SK-MEL-5 (cell line): ENCODE measurements around the gene PIEZO2. TPM values are rescaled to one million over a fixed set of nuclear protein-coding genes. Genes with fewer than 3 reads are reported as not detected.
"Not testable (repeated sequence)": the region's sequence is repeated elsewhere in the genome, so short reads cannot be mapped to it uniquely, and the experiment has no call there.

ENCODE experiments used
- DNase-seq: peaks from one replicate; pipeline ENCODE4 v3.0.0-alpha.2; 2016; ENCODE audit warnings: low read depth, low spot score
- in situ Hi-C: cut with HindIII; loops from 2 replicates; pipeline ENCODE4 v1.10.0; 2016; ENCODE audit warnings: low sequenced_read_pairs, high pct_unique_total_duplicates, low pct_unique_long_range_greater_than_20kb
- polyA plus RNA-seq, 2 experiments: library from polyadenylated mRNA; depleted of rRNA; stranded (reverse); fragments of >200 nt; gene quantifications; 2 replicates each; pipeline ENCODE4 v1.2.3, GENCODE V29; 2015
- total RNA-seq: library from RNA; depleted of rRNA; stranded (reverse); fragments of >200 nt; shearing (Covaris generic); gene quantifications from 2 replicates; pipeline ENCODE4 v1.2.3, GENCODE V29; 2014; rRNA removed

Gene PIEZO2
- total RNA-seq: 0.61 and 0.98 TPM in 2 replicates
- 0.54 and 0.75 TPM in 2 replicates for polyA plus RNA-seq (2015; cell fraction: cytosol; rRNA removed)
- 2.3 and 5.4 TPM in 2 replicates for polyA plus RNA-seq (2015; cell fraction: nucleus; rRNA removed)

DNA sequence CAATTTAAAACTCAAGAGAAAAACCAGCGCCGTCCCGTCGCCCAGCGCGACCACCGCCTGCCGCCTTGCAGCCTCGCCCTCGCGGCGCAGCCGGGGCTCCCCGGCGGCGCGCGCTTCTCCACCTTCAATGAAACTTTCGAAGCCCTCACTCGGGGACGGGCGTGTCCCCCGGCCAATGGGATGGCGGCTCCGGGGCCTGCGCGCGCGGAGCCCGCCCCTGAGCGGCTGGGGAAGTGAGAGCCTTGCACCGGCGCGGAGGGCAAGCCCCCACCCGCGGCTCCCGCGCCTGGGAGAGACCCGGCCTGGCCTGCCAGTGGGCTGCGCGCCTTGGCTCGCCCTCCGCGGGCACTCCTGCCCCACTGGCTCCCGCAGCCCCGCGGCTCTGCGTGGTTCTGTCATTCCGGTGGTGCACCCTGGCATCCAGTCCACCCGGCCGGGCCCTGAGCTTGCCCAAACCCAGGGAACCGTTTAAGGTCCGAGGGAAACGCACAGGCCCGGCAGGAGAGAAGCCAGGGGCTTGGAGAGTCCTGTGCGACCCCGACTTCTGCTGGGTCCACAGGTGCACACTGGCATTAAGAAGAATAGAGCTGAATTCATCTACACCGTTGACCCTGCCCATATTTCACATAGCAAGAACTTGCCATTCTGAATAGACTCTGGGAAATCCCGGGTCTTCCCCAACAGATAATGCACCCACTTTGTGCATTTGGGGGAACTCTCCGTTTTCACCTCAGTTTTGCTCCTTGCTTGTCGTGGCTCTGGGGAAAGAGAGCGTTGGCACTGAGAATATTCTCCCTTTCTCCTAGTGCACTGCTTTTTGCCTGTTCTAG is at the start of gene PIEZO2:
Gene PIEZO2 (minus strand): TSS at position 129 of the 830 bp plus-strand sequence. CDS start 981 bp downstream, outside the sequence.
- DNase-seq: peak; percentile 19
- in situ Hi-C loops: loop anchor here (10.0 kb wide), 1 partner anchor 145 kb away; no protein-coding TSS in a partner anchor

DNA sequence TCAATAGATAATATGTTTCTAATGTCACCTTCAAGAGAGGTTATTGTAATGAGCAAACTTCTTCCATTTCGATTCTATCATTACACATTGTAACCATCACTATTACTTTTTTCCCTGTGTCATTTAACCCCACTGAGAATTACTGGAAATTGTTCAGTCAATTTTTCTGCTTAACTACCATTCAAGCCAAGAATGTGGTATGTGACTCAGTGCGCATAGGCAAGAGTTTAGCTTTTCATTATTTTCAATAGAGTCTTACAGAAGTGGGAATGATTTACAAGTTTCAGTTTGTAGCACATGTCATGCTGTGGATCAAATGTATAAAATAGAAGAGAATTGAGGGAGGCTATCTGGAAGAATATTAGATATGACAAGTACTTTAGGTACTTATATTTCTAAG is 34.3 kb upstream of the PIEZO2 start:
- peak; percentile 6 for DNase-seq
- in situ Hi-C loops: no loop called here

DNA sequence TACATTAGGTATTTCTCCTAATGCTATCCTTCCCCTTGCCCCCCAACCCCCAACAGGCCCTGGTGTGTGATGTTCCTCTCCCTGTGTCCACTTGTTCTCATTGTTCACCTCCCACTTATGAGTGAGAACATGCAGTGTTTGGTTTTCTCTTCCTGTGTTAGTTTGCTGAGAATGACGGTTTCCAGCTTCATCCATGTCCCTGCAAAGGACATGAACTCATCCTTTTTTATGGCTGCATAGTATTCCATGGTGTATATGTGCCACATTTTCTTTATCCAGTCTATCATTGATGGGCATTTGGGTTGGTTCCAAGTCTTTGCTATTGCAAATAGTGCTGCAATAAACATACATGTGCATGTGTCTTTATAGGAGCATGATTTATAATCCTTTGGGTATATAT is 32.3 kb upstream of the PIEZO2 start:
- in situ Hi-C loops: not testable (repeated sequence)

DNA sequence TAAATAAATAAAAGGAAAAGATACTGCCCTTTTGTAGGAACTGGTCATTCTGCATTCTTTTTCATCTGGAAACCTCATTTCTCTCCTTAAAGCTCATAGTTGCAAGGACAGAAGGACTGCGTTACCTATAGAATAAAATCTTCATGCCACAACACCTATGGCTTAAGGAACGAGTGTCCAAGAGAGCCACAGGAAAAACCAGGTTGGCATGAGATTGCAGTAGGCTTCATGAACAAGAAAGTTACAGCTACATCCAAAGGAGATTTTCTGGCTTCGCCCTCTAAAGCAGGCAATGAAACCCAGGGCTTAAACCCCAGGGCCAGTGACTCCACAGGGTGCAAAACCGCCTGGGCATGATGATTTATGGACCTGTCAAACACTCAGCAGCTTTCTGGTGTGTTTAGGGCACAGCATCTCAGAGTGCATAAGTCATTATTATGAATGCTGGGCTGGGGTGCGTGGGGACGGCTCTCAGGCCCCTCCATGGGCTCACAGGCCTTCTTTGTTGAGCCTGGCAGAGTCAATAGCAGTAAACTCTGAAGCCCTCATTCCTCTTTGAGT is 30.7 kb upstream of the PIEZO2 start:
- in situ Hi-C loops: no loop called here
- no peak for DNase-seq

More for the DNA sequence above, 32.3 kb upstream of the PIEZO2 start:
- DNase-seq: not testable (repeated sequence)

DNA sequence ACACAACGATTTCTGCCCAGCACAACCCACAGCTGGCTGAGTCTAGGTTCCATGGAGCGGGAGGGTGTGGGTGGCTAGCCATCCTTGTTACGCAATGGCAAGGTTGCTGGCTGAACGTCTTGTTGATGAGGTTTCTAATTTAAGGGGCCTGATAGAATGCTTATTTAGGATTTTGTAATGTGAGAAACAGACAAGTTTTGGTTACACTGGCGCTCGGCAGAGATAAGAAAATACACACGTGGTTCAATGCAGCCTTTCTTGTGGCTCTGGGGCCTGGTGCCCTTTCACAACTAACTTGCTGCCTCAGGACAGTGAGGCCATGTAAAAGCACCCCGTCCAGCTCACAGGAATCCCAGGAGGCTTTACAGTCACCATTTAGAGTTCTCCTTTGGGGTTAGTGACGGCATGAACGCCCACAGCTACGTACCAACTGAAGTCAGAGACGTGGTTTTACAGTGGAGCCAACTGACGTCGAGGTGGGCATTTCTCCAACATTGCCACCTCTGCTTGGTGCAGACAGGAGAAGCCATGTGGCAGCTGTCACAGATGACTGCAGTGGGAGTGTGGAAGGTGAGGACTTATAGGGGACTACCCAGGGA is 29.7 kb upstream of the PIEZO2 start:
- no peak for DNase-seq
- in situ Hi-C loops: no loop called here

DNA sequence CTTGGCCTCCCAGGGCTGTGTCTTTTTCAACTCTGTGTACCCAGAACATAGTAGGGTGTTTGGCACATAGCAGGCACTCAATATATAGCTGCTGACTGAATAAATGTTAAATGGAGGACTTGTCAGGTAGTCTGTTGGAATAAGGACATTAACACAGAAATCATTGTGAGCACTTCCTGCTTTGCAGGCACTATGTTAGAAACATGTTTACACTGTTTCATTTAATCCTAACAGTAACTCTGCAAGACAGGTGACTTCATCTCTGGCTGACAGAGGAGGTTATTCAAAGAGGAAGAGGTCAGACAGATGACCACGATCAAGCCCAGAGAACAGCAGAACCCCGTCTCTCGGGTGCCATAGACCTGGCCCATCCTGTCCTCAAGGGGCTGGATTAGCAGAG is 28.0 kb upstream of the PIEZO2 start:
- in situ Hi-C loops: no loop called here
- DNase-seq: no peak

DNA sequence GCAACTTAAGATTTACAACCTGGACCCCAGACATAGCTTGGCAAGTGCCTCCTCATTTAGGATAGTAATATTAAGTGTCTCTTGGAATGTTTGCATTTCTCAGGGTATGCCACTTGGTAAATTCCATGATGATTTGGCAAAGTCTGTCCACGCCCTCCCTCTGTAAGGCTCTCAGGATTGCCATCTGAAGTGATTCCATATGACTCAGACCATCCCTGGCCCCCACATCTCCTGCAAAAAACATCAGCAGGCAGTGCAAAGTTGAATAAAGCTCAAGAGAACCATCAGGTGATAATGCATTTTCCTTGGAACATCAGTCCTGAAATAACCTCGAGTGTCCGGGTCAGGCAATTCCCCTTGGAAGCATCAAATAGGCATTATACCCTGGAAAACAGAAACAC is 27.1 kb upstream of the PIEZO2 start:
- DNase-seq: no peak
- in situ Hi-C loops: no loop called here

DNA sequence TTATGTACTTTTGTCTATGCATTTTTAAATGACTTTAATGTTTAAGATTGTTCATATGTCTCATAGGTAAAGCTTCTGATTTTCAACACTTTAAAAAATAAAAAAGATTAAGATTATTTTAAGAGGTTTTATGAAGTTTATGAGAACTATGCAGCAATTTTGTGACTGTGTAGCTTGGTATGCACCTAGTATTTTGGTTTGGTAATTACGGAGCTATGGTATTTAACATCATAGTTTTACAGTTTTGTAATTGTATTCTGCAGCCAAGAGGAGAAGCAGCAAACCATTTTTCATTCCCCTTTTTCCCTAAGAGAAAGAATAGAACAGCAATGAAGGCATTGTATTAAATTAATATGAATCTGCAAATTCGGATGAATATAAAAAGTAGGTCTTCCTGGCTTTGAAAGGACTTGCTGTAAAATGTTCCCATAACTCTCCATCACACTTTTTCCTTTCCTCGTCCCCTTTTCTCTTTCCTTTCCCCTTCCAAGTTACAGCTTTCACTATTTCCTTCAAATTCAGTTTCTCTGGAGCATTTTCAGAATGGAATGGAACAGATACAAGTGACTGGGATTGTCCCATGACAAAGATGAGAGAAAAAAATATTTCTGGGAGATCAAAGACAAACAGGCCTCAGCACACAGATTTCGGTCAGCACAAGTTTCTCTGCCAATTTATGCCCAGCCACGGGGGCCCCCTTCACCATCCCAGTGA is 26.1 kb upstream of the PIEZO2 start:
- DNase-seq: no peak
- in situ Hi-C loops: no loop called here

DNA sequence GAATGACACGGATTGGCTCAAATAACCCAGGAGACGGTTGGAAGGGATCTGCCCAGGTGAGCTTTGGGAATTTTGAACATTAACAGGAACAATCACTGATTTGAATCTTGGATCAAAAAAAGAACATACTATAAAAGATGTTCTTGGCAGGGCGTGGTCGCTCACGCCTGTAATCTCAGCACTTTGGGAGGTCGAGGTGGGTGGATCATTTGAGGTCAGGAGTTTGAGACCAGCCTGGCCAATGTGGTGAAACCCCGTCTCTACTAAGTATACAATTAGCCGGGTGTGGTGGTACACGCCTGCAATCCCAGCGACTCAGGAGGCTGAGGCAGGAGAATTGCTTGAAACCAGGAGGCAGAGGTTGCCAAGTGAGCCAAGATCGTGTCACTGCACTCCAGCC is 24.8 kb upstream of the PIEZO2 start:
- DNase-seq, in situ Hi-C loops: not testable (repeated sequence)

DNA sequence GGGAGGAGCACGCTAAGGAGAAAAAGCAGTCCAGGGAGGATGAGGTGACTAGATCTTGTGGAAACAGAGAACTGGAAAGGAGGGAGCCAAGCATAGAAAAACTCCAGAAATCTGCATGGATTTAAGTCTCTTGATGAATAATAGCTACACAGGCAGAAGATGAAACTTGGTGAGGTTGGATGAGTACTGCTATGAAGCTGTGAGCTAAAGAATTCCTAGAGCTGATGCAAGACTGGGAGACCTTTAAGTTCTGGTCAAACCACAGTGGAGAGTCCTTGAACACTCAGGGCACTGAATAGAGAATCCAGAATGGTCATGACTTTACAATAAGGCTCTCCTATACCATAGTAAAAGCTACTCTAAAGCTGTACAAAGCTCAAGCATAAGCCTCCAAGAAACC is 18.4 kb upstream of the PIEZO2 start:
- in situ Hi-C loops: no loop called here
- DNase-seq: no peak

DNA sequence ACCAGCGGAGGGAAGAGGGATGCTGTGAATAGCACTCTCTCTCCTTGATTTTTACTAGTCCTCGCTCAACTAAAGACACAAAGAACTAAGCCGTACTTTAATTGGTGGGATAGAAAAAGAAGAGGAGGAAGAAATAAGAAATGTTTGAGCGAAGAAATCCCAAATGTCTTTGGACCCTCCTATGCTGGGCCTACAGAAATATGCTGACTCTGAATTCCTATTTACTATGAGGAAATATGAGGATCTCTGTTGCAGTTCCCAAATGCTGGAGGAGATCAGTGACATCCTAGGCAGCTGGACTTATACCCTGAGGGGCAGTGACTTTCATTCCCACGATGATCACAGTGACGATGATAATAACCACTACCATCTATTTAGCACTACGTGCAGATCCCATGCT is 16.6 kb upstream of the PIEZO2 start:
- no peak for DNase-seq
- in situ Hi-C loops: no loop called here

DNA sequence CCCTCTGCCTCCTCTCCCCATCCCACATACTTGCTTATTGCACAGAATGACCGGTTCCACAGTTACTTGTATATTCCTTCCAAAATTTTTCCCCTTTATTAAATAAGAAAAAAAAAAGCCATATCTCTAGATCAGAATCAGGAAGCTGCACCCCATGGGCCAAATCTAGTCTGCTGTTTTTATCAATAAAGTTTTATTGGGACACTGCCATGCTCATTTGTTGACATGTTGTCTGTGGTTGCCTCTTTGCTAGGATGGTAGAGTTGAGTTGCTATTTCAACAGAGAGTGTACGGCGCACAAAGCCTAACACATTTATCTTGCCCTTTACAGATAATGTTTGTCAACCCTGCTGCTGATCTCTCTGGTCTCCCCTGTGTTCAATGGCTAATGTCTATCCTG is 15.8 kb upstream of the PIEZO2 start:
- in situ Hi-C loops: no loop called here
- no peak for DNase-seq

DNA sequence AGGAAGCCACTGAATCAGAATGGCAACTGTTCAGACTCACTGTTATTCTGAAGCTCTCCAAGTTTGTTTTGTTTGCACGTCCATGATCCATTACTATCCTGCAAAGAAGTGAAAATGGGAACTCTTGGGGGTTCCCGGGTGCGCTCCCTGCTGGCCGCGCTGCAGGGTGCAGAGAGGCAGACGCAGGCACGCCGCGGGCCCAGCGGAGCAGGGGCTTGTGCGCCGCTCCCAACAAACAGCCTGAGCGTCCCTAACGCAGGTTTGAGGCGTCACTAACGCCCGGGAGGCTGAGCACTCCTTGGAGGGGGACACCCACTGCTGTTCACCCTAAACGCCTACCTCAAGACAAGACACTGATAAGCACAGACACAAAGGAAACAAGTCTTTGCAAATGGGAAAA is 14.3 kb upstream of the PIEZO2 start:
- DNase-seq: no peak
- in situ Hi-C loops: no loop called here

DNA sequence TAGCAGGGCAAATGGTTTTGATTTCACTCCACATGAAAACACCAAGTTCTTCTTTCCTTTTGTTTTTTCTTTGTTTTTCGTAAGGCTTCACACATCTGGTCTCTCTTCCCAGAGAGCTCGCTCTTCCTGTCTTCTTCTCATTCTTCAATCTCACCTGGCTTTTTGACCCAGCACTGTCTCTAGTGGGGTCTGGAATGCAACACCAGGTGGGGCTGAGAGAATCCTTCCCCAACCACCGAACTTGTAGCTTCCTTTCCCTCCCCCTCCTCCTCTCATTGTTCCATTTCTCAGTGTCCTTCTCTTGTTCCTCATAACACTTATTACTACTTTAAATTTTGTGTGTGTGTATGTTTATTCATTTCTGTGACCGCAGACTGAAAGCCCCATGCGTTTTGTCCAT is 13.5 kb upstream of the PIEZO2 start:
- in situ Hi-C loops: no loop called here
- no peak for DNase-seq

DNA sequence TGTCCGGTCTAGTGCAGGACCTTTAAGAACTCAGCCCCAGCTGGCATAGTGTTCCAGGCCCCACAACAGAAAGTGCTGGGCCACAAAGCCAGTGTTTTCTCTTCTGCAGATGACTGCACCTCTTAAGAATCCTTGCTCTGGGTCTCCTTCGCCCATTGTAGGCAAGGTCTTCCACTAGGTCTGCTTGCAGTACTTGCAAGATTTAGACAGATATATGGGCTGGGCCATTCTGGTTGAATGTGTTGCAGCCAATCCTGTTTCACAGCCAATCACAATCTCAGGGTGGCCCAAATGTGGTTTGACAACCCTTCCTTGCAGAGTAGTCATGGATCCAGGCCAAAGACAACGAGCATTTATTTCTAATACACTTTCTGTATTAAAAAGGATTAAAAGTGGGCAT is 13.1 kb upstream of the PIEZO2 start:
- in situ Hi-C loops: no loop called here
- DNase-seq: no peak

DNA sequence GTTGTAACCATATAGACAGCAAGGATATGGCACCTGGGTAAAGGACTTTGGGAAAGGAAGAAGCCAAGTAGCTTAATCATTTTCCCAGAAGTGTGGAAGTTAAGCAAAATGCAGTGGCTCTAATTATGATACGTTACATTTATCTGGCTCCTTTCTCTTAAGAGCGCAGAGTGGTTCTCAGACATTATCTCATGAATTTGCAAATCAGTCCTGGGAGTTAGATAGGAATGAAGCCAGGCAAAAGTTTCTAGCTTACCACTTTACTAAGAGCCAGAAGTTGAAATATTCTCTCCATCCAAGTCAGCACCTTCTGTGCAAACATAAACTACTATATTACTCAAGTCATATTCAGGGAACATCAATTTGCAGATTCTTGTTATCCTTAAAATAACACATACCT is 10.9 kb upstream of the PIEZO2 start:
- no peak for DNase-seq
- in situ Hi-C loops: no loop called here

DNA sequence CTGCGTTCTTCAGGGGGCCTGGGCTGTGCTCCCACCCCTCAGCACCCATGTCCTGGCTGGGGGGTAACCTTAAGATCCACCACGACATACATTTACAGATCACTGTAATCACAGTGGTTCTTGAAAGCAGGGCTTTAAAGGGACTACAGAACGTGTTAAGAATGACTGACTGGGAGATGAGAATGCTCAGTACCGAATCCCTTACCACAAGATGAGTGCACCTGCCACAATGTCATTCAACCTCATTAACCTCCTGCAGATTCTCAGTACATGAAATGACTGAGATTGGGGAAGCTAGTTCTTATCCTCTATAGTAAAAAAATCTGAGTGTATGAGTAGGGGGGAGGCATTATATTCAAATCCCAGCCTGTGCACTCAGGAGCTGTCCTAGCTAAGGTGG is 10.5 kb upstream of the PIEZO2 start:
- in situ Hi-C loops: loop anchor here (10.0 kb wide), 1 partner anchor 135 kb away; no protein-coding TSS in a partner anchor
- no peak for DNase-seq

DNA sequence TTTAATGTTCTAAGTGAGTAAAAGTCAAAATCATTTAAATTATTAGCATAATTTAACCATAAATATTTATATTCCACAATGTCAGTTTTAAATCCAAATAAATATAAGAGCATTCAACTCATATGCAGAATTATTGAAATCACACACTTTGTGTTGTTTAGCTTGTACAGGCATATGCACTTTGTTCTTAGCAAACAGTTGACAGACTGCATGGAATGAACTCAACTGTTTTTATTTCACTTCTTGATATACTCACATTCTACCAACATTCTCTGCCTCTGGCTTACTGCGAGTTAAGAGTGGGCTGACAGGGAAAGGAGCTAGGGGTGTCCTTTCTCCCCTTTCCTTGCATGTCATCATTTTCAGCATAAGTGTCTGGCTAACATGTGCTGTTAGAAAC is 7.6 kb upstream of the PIEZO2 start:
- no peak for DNase-seq
- in situ Hi-C loops: loop anchor here (10.0 kb wide), 1 partner anchor 138 kb away; no protein-coding TSS in a partner anchor
